Thymus (tissue), 14 donors: ENCODE results near the gene VTCN1. TPM values are rescaled to one million over a fixed set of nuclear protein-coding genes. Genes with fewer than 3 reads are reported as not detected.
"Not testable (repeated sequence)": the region's sequence is repeated elsewhere in the genome, so short reads cannot be mapped to it uniquely, and the experiment has no call there.

Source experiments
- DNase-seq, 9 donors: peaks; one replicate each; pipeline ENCODE4 v3.0.0-alpha.2; 2013; ENCODE audit warnings: low spot score in 9 of 9, low read depth in 6 of 9, missing footprints in 1 of 9
- H3K27ac ChIP-seq, 2 donors: one replicate each; pipeline ENCODE4 v1.5.1; 2013; ENCODE audit warnings: control low read depth in 1 of 2, low read depth in 1 of 2, low read length in 1 of 2, mild to moderate bottlenecking in 1 of 2, moderate library complexity in 1 of 2
- H3K27me3 ChIP-seq, 2 donors: one replicate each; pipeline ENCODE4 v1.5.1; 2013; ENCODE audit warnings: low read length in 1 of 2; ENCODE audit not compliant: control insufficient read depth in 2 of 2, insufficient read depth in 1 of 2
- H3K36me3 ChIP-seq, 2 donors: one replicate each; pipeline ENCODE4 v1.5.1; 2013; ENCODE audit warnings: low read length in 1 of 2, mild to moderate bottlenecking in 1 of 2, moderate library complexity in 1 of 2; ENCODE audit not compliant: control insufficient read depth in 2 of 2, insufficient read depth in 2 of 2
- H3K4me1 ChIP-seq, 2 donors: one replicate each; pipeline ENCODE4 v1.5.1; 2013; ENCODE audit warnings: low read length in 2 of 2; ENCODE audit not compliant: control insufficient read depth in 2 of 2, insufficient read depth in 2 of 2
- H3K4me3 ChIP-seq, 2 donors: one replicate each; pipeline ENCODE4 v1.5.1; 2013; ENCODE audit warnings: low read length in 2 of 2, control low read depth in 1 of 2, mild to moderate bottlenecking in 1 of 2
- H3K9me3 ChIP-seq, 2 donors: one replicate each; pipeline ENCODE4 v1.5.1; 2013; ENCODE audit warnings: low read length in 1 of 2, mild to moderate bottlenecking in 1 of 2; ENCODE audit not compliant: control insufficient read depth in 2 of 2, insufficient read depth in 1 of 2
- WGBS: extraction: QIAGEN DNeasy Blood & Tissue Kit; methylation state at CpG from one replicate; pipeline ENCODE4 v1.1.7; 2013; 5-methylcytosine and 5-hydroxymethylcytosine counted together
- long read RNA-seq, 10 donors: transcript quantifications; one replicate each; lab custom pipeline, GENCODE V29; 2026
- polyA plus RNA-seq: library from polyadenylated mRNA; stranded (reverse); fragments of 200-250 nt; gene quantifications from one replicate; pipeline ENCODE4 v1.2.3, GENCODE V29; 2013
- total RNA-seq: library from RNA; stranded (reverse); fragments of 120-200 nt; gene quantifications from one replicate; pipeline ENCODE4 v1.2.4, GENCODE V29; 2013
- donor health status: healthy.

VTCN1 gene, protein sequence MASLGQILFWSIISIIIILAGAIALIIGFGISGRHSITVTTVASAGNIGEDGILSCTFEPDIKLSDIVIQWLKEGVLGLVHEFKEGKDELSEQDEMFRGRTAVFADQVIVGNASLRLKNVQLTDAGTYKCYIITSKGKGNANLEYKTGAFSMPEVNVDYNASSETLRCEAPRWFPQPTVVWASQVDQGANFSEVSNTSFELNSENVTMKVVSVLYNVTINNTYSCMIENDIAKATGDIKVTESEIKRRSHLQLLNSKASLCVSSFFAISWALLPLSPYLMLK
- total RNA-seq, result 0.09 TPM
- 0.07 TPM for polyA plus RNA-seq
- long read RNA-seq, donor 1, result 0 reads
- long read RNA-seq, donor 2, result 0 reads
- long read RNA-seq, donor 3, result 0 reads
- long read RNA-seq, donor 4, result 0 reads
- long read RNA-seq, donor 5, partial matches to known transcripts, result 0 of 1 reads
- long read RNA-seq, donor 5, other reads (novel, unspliced or antisense), result 0 of 1 reads
- long read RNA-seq, donor 6, result 0 reads
- long read RNA-seq, donor 7, result 0 reads
- long read RNA-seq, donor 8, result 0 reads
- long read RNA-seq, donor 9, result 0 reads
- long read RNA-seq, donor 10, result 0 reads

- no peak for DNase-seq
Measured at GRCh38 chr1:117210831-117211261, at the start of gene VTCN1. VTCN1 (minus strand) TSS chr1:117210927; CDS start chr1:117210855, 72 bp downstream.

GRCh38 chr1:117258791-117259190, 48.1 kb upstream of the VTCN1 start:
- Histone ChIP-seq H3K9me3 (peaks cover 0 to 4% of the 10 kb centered on the region in 2 donors), H3K4me1 (no peaks in the 10 kb centered on the region), H3K4me3 (no peak overlapping the region), H3K36me3 (no peaks in the 10 kb centered on the region), H3K27ac (no peak overlapping the region), H3K27me3 (no peaks in the 10 kb centered on the region)
- WGBS, result 95% methylated on average over 3 of the region's 3 CpGs
- no peak for DNase-seq

More at GRCh38 chr1:117210831-117211261, at the start of gene VTCN1:
- Histone ChIP-seq H3K9me3 (no peaks in the 10 kb centered on the region), H3K27me3 (no peaks in the 10 kb centered on the region), H3K27ac (no peak within 1 kb of the TSS), H3K36me3 (no peaks in the 10 kb centered on the region), H3K4me1 (no peaks in the 10 kb centered on the region), H3K4me3 (no peak within 1 kb of the TSS)
- 95% methylated on average over 8 of the region's 8 CpGs for WGBS

- not testable (repeated sequence) for H3K9me3 ChIP-seq, H3K27ac ChIP-seq, H3K4me1 ChIP-seq, H3K4me3 ChIP-seq, H3K36me3 ChIP-seq, DNase-seq, H3K27me3 ChIP-seq
Measured at GRCh38 chr1:117258075-117258474, 47.3 kb upstream of the VTCN1 start.

DNA sequence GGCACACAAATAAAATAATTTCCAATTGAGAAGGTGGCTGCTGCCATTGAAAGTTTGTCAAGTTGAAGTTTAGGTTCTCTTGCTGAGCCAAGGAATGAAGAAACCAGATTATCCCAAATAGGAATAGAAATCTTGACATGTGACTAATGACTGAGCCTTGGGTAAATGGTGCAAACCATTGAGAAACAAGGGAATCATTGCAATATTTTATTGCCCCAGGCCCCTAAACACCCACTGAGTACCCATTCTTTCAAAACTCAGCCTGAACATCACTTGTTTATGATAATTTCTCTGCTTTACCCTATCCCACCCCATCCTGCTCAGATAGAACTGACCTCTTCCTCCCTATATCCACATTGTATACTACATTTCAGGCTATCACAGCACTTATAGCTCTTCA, 46.6 kb upstream of the VTCN1 start:
- peaks cover 0 to 4% of the 10 kb centered on the region in 2 donors for H3K9me3 ChIP-seq
- DNase-seq, result no peak
- no peaks in the 10 kb centered on the region for H3K4me1 ChIP-seq

GRCh38 chr1:117250061-117250606, 39.4 kb upstream of the VTCN1 start:
- Histone ChIP-seq H3K36me3 (no peaks in the 10 kb centered on the region), H3K9me3 (no peaks in the 10 kb centered on the region), H3K4me3 (no peak overlapping the region), H3K27me3 (no peaks in the 10 kb centered on the region), H3K4me1 (no peaks in the 10 kb centered on the region), H3K27ac (no peak overlapping the region)
- DNase-seq, result no peak

More for the DNA sequence above, 46.6 kb upstream of the VTCN1 start:
- Histone ChIP-seq H3K36me3 (no peaks in the 10 kb centered on the region), H3K27ac (no peak overlapping the region), H3K4me3 (no peak overlapping the region), H3K27me3 (no peaks in the 10 kb centered on the region)

- no peaks in the 10 kb centered on the region for H3K4me1 ChIP-seq
- H3K27ac ChIP-seq, result no peak overlapping the region
- H3K36me3 ChIP-seq, result no peaks in the 10 kb centered on the region
- H3K9me3 ChIP-seq, result no peaks in the 10 kb centered on the region
- WGBS, result 94% methylated on average over 2 of the region's 2 CpGs
- DNase-seq, result no peak
- no peaks in the 10 kb centered on the region for H3K27me3 ChIP-seq
- no peak overlapping the region for H3K4me3 ChIP-seq
Measured at GRCh38 chr1:117244971-117245370, 34.2 kb upstream of the VTCN1 start.

DNA sequence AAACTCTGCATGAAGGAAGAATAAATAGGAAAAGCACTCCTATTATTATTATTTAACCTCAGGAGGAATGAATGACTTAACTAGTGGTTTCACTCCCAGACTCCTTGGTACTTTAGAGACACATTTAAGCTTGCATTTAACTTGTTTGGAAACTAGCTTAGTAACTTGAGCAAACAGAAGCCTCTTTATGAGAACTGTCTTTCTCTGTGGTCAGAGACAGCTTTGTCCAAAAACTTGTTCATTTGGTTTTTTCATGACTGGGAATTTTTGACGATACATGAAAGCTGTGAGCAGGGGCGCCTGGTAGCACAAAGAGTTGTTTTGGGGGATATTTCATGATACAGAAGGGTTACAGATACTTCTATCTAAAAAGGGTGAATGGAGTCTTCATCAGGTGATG, 33.6 kb upstream of the VTCN1 start:
- H3K4me3 ChIP-seq, result no peak overlapping the region
- no peaks in the 10 kb centered on the region for H3K27me3 ChIP-seq
- 96% methylated on average over 2 of the region's 2 CpGs for WGBS
- no peaks in the 10 kb centered on the region for H3K9me3 ChIP-seq
- H3K36me3 ChIP-seq, result no peaks in the 10 kb centered on the region
- DNase-seq, result no peak
- no peak overlapping the region for H3K27ac ChIP-seq
- H3K4me1 ChIP-seq, result no peaks in the 10 kb centered on the region

DNA sequence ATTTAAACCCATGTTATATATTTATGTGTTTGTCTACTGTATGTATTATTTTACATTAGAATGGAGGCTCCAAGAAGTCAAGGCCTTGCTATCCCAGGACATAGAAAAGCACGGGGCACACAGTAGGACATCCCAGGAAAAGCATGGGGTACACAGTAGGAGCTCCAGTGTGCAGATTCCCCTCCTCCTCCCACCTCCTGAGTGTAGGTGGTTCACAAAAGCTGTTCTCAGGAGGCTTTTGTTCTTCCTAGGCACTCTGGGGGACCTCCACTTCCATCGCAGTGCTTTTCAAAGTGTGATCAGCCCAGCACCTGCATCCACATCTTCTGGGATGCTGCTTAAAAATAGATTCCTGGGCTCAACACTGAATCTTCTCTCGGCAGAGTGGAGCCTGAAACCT, 30.8 kb upstream of the VTCN1 start:
- Histone ChIP-seq H3K4me3 (no peak overlapping the region), H3K4me1 (no peaks in the 10 kb centered on the region), H3K27me3 (no peaks in the 10 kb centered on the region), H3K9me3 (no peaks in the 10 kb centered on the region), H3K27ac (no peak overlapping the region), H3K36me3 (no peaks in the 10 kb centered on the region)
- DNase-seq, result no peak
- WGBS, result 87% methylated on average over 3 of the region's 3 CpGs

- H3K27ac ChIP-seq, result no peak overlapping the region
- 98% methylated on average over 4 of the region's 4 CpGs for WGBS
- H3K9me3 ChIP-seq, result no peaks in the 10 kb centered on the region
- no peaks in the 10 kb centered on the region for H3K36me3 ChIP-seq
- no peaks in the 10 kb centered on the region for H3K27me3 ChIP-seq
- H3K4me3 ChIP-seq, result no peak overlapping the region
- H3K4me1 ChIP-seq, result no peaks in the 10 kb centered on the region
- DNase-seq, result no peak
Measured at GRCh38 chr1:117240547-117240946, 29.8 kb upstream of the VTCN1 start.
